Hepatocyte (in vitro differentiated cells): ENCODE data around the gene NPEPL1.

ENCODE experiments used
- EZH2 ChIP-seq: fragments of 200-600 bp; sonication (generic); IDR thresholded peaks from 2 replicates; pipeline ENCODE4 v1.6.1; 2016; ENCODE audit warnings: antibody characterized with exemption, mild to moderate bottlenecking, borderline replicate concordance
- TF ChIP-seq, protein P1 (sequence below): fragments of 200-600 bp; sonication (generic); IDR thresholded peaks from 2 replicates; pipeline ENCODE4 v1.5.1; 2016; ENCODE audit warnings: antibody characterized with exemption, mild to moderate bottlenecking; ENCODE audit not compliant: poor library complexity

- TF ChIP-seq, protein P1, sequence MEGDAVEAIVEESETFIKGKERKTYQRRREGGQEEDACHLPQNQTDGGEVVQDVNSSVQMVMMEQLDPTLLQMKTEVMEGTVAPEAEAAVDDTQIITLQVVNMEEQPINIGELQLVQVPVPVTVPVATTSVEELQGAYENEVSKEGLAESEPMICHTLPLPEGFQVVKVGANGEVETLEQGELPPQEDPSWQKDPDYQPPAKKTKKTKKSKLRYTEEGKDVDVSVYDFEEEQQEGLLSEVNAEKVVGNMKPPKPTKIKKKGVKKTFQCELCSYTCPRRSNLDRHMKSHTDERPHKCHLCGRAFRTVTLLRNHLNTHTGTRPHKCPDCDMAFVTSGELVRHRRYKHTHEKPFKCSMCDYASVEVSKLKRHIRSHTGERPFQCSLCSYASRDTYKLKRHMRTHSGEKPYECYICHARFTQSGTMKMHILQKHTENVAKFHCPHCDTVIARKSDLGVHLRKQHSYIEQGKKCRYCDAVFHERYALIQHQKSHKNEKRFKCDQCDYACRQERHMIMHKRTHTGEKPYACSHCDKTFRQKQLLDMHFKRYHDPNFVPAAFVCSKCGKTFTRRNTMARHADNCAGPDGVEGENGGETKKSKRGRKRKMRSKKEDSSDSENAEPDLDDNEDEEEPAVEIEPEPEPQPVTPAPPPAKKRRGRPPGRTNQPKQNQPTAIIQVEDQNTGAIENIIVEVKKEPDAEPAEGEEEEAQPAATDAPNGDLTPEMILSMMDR, result no peak
- TF ChIP-seq EZH2, result no peak
Observed at GRCh38 chr20:58756450-58756775, 63.8 kb downstream of the NPEPL1 start.
